Neural progenitor cell (in vitro differentiated cells): ENCODE measurements around the gene DACH1. TPM values are rescaled to one million over a fixed set of nuclear protein-coding genes. Genes with fewer than 3 reads are reported as not detected.
A peak's percentile ranks its signal among the peaks of the same experiment; 100 is the strongest.

ENCODE experiments used
- DNase-seq: peaks from one replicate; pipeline ENCODE4 v3.0.0-alpha.2; 2016; ENCODE audit warnings: low spot score
- H2AFZ ChIP-seq: fragments of 200-600 bp; sonication (generic); replicated peaks from 2 replicates; pipeline ENCODE4 v1.6.1; 2016; ENCODE audit warnings: antibody characterized with exemption
- H3F3A ChIP-seq: fragments of 200-600 bp; sonication (generic); 2 replicates; pipeline ENCODE4 v1.6.1; 2016; ENCODE audit warnings: antibody characterized with exemption, low read depth
- H3K27ac ChIP-seq: fragments of 200-600 bp; sonication (generic); 2 replicates; pipeline ENCODE4 v1.5.1; 2016; ENCODE audit warnings: mild to moderate bottlenecking
- H3K27me3 ChIP-seq: fragments of 200-600 bp; sonication (generic); 2 replicates; pipeline ENCODE4 v1.6.1; 2016; ENCODE audit warnings: mild to moderate bottlenecking, moderate library complexity
- H3K36me3 ChIP-seq: fragments of 200-600 bp; sonication (generic); 2 replicates; pipeline ENCODE4 v1.5.1; 2016
- H3K4me1 ChIP-seq: fragments of 200-600 bp; sonication (generic); 2 replicates; pipeline ENCODE4 v1.6.1; 2016; ENCODE audit warnings: mixed run types
- H3K4me2 ChIP-seq: fragments of 200-600 bp; sonication (generic); 2 replicates; pipeline ENCODE4 v1.6.1; 2016
- H3K4me3 ChIP-seq: fragments of 200-600 bp; sonication (generic); 2 replicates; pipeline ENCODE4 v1.5.1; 2016
- H3K79me2 ChIP-seq: fragments of 200-600 bp; sonication (generic); 2 replicates; pipeline ENCODE4 v1.6.1; 2016; ENCODE audit warnings: low read depth
- H3K9ac ChIP-seq: fragments of 200-600 bp; sonication (generic); 2 replicates; pipeline ENCODE4 v1.6.1; 2016
- H3K9me3 ChIP-seq: fragments of 200-600 bp; sonication (generic); 2 replicates; pipeline ENCODE4 v1.5.1; 2016; ENCODE audit warnings: low read depth
- H4K20me1 ChIP-seq: fragments of 200-600 bp; sonication (generic); 2 replicates; pipeline ENCODE4 v1.6.1; 2016; ENCODE audit warnings: low read depth
- H3K27ac Mint-ChIP-seq: 3 replicates; pipeline ENCODE4 v1.8.0; 2021; ENCODE audit warnings: mixed read lengths
- H3K27me3 Mint-ChIP-seq: 2 replicates; pipeline ENCODE4 v1.8.0; 2022; ENCODE audit warnings: low read depth, mild to moderate bottlenecking, inconsistent platforms, moderate library complexity, mixed read lengths; ENCODE audit not compliant: insufficient read depth
- H3K36me3 Mint-ChIP-seq: 3 replicates; pipeline ENCODE4 v1.8.0; 2021; ENCODE audit warnings: mixed read lengths
- H3K4me1 Mint-ChIP-seq: 3 replicates; pipeline ENCODE4 v1.8.0; 2021; ENCODE audit warnings: mixed read lengths
- H3K4me3 Mint-ChIP-seq: 3 replicates; pipeline ENCODE4 v1.8.0; 2021; ENCODE audit warnings: mild to moderate bottlenecking, moderate library complexity, mixed read lengths
- H3K9me3 Mint-ChIP-seq: 3 replicates; pipeline ENCODE4 v1.8.0; 2020; ENCODE audit warnings: mixed read lengths
- CTCF ChIP-seq: fragments of 200-600 bp; sonication (generic); IDR thresholded peaks from 2 replicates; pipeline ENCODE4 v1.5.1; 2017; ENCODE audit warnings: antibody characterized with exemption, mild to moderate bottlenecking
- EZH2 ChIP-seq: fragments of 200-600 bp; sonication (generic); IDR thresholded peaks from 2 replicates; pipeline ENCODE4 v1.6.1; 2017; ENCODE audit warnings: antibody characterized with exemption, mild to moderate bottlenecking, moderate library complexity
- EZH2phosphoT487 ChIP-seq: fragments of 200-600 bp; sonication (generic); IDR thresholded peaks from 2 replicates; pipeline ENCODE4 v1.6.1; 2017; ENCODE audit warnings: antibody characterized with exemption
- total RNA-seq: library from RNA; depleted of rRNA; stranded (reverse); fragments of >200 nt; gene quantifications from 2 replicates; pipeline ENCODE4 v1.2.3, GENCODE V29; 2015; ENCODE audit warnings: low replicate concordance

The DACH1 gene
- total RNA-seq, 1 donor from 2014 or later: 27.6 TPM

GRCh38 chr13:71864094-71864985, 2.7 kb downstream of the DACH1 start:
- H3K9ac ChIP-seq: peak overlapping the region; percentile 62
- peaks cover 86% of the 10 kb centered on the region for H3K79me2 ChIP-seq
- no peaks in the 10 kb centered on the region for H3K36me3 Mint-ChIP-seq
- peak; percentile 87 for DNase-seq
- H3K36me3 ChIP-seq: no peaks in the 10 kb centered on the region
- H3K4me2 ChIP-seq: peak overlapping the region; percentile 85
- peaks cover 6% of the 10 kb centered on the region for H3K27me3 Mint-ChIP-seq
- H3K4me1 ChIP-seq: peaks cover 46% of the 10 kb centered on the region
- H3K4me3 Mint-ChIP-seq: peak overlapping the region; percentile 99
- peak overlapping the region; percentile 96 for H3K4me3 ChIP-seq
- H3K27ac ChIP-seq: peak overlapping the region; percentile 42
- peak overlapping the region; percentile 99 for H3K27ac Mint-ChIP-seq
- H3K9me3 Mint-ChIP-seq: peaks cover 2% of the 10 kb centered on the region
- H2AFZ ChIP-seq: peak overlapping the region; percentile 74
- peaks cover 39% of the 10 kb centered on the region for H3K27me3 ChIP-seq
- H4K20me1 ChIP-seq: peaks cover 40% of the 10 kb centered on the region
- no peak for TF ChIP-seq EZH2phosphoT487
- H3K4me1 Mint-ChIP-seq: peaks cover 38% of the 10 kb centered on the region
- peaks cover 32% of the 10 kb centered on the region for H3F3A ChIP-seq
- no peaks in the 10 kb centered on the region for H3K9me3 ChIP-seq

GRCh38 chr13:71863254-71863865, 3.6 kb downstream of the DACH1 start:
- TF ChIP-seq EZH2phosphoT487 (no peak), CTCF (no peak), EZH2 (no peak)
- H3K4me3 ChIP-seq: peak overlapping the region; percentile 96
- Mint-ChIP-seq H3K36me3 (no peaks in the 10 kb centered on the region), H3K27me3 (peaks cover 6% of the 10 kb centered on the region), H3K4me1 (peaks cover 37% of the 10 kb centered on the region), H3K4me3 (peak overlapping the region; percentile 99), H3K9me3 (peaks cover 2% of the 10 kb centered on the region), H3K27ac (no peak overlapping the region)
- H2AFZ ChIP-seq: no peak overlapping the region
- H3K9me3 ChIP-seq: no peaks in the 10 kb centered on the region
- peaks cover 41% of the 10 kb centered on the region for H3K4me1 ChIP-seq
- H3K79me2 ChIP-seq: peaks cover 93% of the 10 kb centered on the region
- peaks cover 37% of the 10 kb centered on the region for H3F3A ChIP-seq
- H3K27ac ChIP-seq: no peak overlapping the region
- peak overlapping the region; percentile 85 for H3K4me2 ChIP-seq
- no peaks in the 10 kb centered on the region for H3K36me3 ChIP-seq
- no peak for DNase-seq
- no peak overlapping the region for H3K9ac ChIP-seq
- peaks cover 29% of the 10 kb centered on the region for H3K27me3 ChIP-seq
- peaks cover 49% of the 10 kb centered on the region for H4K20me1 ChIP-seq

- H3K4me1 ChIP-seq: peaks cover 33% of the 10 kb centered on the region
- Mint-ChIP-seq H3K4me3 (peak overlapping the region; percentile 99), H3K36me3 (no peaks in the 10 kb centered on the region), H3K9me3 (peaks cover 2% of the 10 kb centered on the region), H3K27me3 (peaks cover 6% of the 10 kb centered on the region), H3K27ac (no peak overlapping the region), H3K4me1 (peaks cover 34% of the 10 kb centered on the region)
- H3K4me3 ChIP-seq: peak overlapping the region; percentile 96
- H4K20me1 ChIP-seq: peaks cover 54% of the 10 kb centered on the region
- H3K27ac ChIP-seq: no peak overlapping the region
- no peak overlapping the region for H3K9ac ChIP-seq
- peaks cover 93% of the 10 kb centered on the region for H3K79me2 ChIP-seq
- H3K27me3 ChIP-seq: peaks cover 23% of the 10 kb centered on the region
- peaks cover 33% of the 10 kb centered on the region for H3F3A ChIP-seq
- peak overlapping the region; percentile 85 for H3K4me2 ChIP-seq
- no peaks in the 10 kb centered on the region for H3K36me3 ChIP-seq
- no peak for DNase-seq
- no peaks in the 10 kb centered on the region for H3K9me3 ChIP-seq
- H2AFZ ChIP-seq: no peak overlapping the region
- no peak for TF ChIP-seq EZH2
- no peak for TF ChIP-seq EZH2phosphoT487
Measured at GRCh38 chr13:71862459-71862943, 4.5 kb downstream of the DACH1 start.

- Histone ChIP-seq H3F3A (peaks cover 27% of the 10 kb centered on the region), H4K20me1 (peaks cover 54% of the 10 kb centered on the region), H2AFZ (no peak overlapping the region), H3K79me2 (peaks cover 97% of the 10 kb centered on the region), H3K4me1 (peaks cover 33% of the 10 kb centered on the region), H3K4me3 (peak overlapping the region; percentile 96), H3K36me3 (no peaks in the 10 kb centered on the region), H3K9ac (no peak overlapping the region), H3K27ac (no peak overlapping the region), H3K9me3 (no peaks in the 10 kb centered on the region), H3K27me3 (peaks cover 23% of the 10 kb centered on the region), H3K4me2 (peak overlapping the region; percentile 85)
- Mint-ChIP-seq H3K36me3 (no peaks in the 10 kb centered on the region), H3K4me1 (peaks cover 32% of the 10 kb centered on the region), H3K27ac (no peak overlapping the region), H3K4me3 (peak overlapping the region; percentile 99), H3K27me3 (peaks cover 4% of the 10 kb centered on the region), H3K9me3 (peaks cover 2% of the 10 kb centered on the region)
- no peak for DNase-seq
- no peak for TF ChIP-seq EZH2
Measured at GRCh38 chr13:71861769-71862458, 5.1 kb downstream of the DACH1 start.
